Measurements from ENCODE around the gene PLEKHA7. TPM values are rescaled to one million over a fixed set of nuclear protein-coding genes. Genes with fewer than 3 reads are reported as not detected.

The PLEKHA7 gene
- total and polyA plus RNA-seq, 2 donors from 2014 or later = 24.4 to 65.7 TPM

DNA sequence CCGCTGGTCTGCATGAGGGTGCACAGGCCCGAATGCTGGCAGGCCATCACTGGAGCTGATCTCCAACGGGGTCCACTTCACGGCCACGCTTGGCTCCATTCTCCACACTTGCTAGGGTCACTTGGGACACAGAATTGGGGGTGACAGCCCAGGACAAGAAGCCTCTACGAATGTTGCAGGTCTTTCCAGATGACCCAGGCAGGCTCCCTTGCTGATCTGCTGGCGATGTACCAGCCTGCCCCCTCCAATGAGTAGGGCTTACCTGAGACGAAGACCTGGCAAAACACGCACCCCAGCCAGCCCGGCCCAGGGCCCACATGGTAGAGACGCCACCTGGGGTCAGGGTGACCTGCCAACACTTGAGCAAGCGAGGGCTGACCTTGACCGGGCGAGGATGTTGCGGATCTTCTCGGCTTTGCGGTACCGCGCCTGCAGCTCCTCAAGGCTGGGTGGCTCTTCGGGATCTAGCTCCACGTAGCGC lies 230.9 kb downstream of the PLEKHA7 start:
- intact Hi-C loops (cut with DNase I) = no loop called here
- H3K36me3 ChIP-seq (ENCODE audit: control insufficient read depth in 2 of 3, insufficient read depth in 3 of 3, low read length in 3 of 3) = peaks cover 2 to 30% (median 10%) of the 10 kb centered on the region in 3 donors
- H3K4me3 ChIP-seq (ENCODE audit: low read length in 3 of 3) = no peak overlapping the region
- H3K9me3 ChIP-seq (ENCODE audit: control insufficient read depth in 2 of 3, insufficient read depth in 1 of 3, low read length in 3 of 3) = no peaks in the 10 kb centered on the region
- FAIRE-seq (no peak), DNase-seq (no peak)
- H3K27ac ChIP-seq (ENCODE audit: low read depth in 2 of 2, low read length in 2 of 2) = no peak overlapping the region
- H3K4me1 ChIP-seq (ENCODE audit: control insufficient read depth in 2 of 3, insufficient read depth in 2 of 3, low read depth in 1 of 3, low read length in 3 of 3) = peaks cover 0 to 24% (median 9%) of the 10 kb centered on the region in 3 donors
- H3K27me3 ChIP-seq (ENCODE audit: control insufficient read depth, insufficient read depth, low read length) = no peaks in the 10 kb centered on the region
- no peak overlapping the region for H3K9ac ChIP-seq (ENCODE audit: low read length in 3 of 3)
- no peak for TF ChIP-seq CTCF (IDR thresholded peaks at IDR 0.05; ENCODE audit: borderline replicate concordance, extremely low read depth, insufficient read depth)

DNA sequence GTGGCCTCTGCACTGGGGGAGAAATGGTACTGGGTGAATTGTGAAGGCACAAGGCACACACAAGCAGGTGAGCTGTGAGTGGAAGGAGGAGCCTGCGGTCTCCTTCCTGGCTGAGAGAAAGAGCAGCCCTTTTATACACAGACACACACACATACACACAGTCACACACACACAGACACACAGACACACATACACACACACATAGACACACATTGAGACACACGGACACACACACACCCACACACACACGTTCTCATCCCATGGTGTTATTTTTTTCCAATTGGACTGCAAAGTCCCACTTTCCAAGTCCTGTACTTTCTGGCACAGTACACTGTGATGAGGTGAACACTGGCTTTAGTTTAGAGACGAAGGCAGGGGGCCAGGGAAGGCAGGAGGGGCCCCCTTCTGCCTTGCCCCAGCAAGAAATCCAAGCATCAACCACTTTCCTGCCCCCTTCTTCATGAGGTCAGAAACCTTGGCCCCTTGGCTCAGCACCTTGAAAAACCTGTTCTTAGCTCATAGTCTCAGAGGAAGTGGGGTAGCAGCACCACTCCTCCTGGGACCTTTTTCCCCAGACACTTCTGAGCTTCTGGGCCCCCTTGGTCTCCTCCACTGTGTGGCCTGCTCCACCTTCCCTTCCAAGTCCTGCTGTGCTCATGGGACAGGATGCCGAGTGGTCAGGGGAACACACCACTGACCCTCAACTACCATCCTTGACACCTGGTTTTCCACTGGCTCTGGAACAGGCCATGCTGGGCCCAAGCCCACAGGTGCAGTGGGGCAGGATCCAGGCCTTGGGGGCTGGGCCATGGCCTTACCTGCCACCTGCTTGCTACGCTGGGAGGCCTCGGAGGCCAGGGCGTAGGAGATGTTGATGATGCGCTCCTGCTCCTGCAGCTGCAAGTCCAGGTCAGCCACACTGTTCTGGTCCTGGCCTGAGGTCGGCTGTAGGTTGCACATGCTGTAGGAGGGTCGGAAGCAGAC lies 232.0 kb downstream of the PLEKHA7 start:
- no peaks in the 10 kb centered on the region for H3K9me3 ChIP-seq (ENCODE audit: control insufficient read depth in 2 of 3, insufficient read depth in 1 of 3, low read length in 3 of 3)
- no peak overlapping the region for H3K9ac ChIP-seq (ENCODE audit: low read length in 3 of 3)
- H3K36me3 ChIP-seq (ENCODE audit: control insufficient read depth in 2 of 3, insufficient read depth in 3 of 3, low read length in 3 of 3) = peaks cover 2 to 26% (median 12%) of the 10 kb centered on the region in 3 donors
- H3K4me3 ChIP-seq (ENCODE audit: low read length in 3 of 3) = no peak overlapping the region
- TF ChIP-seq CTCF (IDR thresholded peaks at IDR 0.05; ENCODE audit: borderline replicate concordance, extremely low read depth, insufficient read depth) = no peak
- no peak for FAIRE-seq
- H3K27ac ChIP-seq (ENCODE audit: low read depth in 2 of 2, low read length in 2 of 2) = no peak overlapping the region
- DNase-seq = no peak
- H3K27me3 ChIP-seq (ENCODE audit: control insufficient read depth, insufficient read depth, low read length) = no peaks in the 10 kb centered on the region
- H3K4me1 ChIP-seq (ENCODE audit: control insufficient read depth in 2 of 3, insufficient read depth in 2 of 3, low read depth in 1 of 3, low read length in 3 of 3) = peaks cover 0 to 15% (median 7%) of the 10 kb centered on the region in 3 donors
- intact Hi-C loops (cut with DNase I) = no loop called here

DNA sequence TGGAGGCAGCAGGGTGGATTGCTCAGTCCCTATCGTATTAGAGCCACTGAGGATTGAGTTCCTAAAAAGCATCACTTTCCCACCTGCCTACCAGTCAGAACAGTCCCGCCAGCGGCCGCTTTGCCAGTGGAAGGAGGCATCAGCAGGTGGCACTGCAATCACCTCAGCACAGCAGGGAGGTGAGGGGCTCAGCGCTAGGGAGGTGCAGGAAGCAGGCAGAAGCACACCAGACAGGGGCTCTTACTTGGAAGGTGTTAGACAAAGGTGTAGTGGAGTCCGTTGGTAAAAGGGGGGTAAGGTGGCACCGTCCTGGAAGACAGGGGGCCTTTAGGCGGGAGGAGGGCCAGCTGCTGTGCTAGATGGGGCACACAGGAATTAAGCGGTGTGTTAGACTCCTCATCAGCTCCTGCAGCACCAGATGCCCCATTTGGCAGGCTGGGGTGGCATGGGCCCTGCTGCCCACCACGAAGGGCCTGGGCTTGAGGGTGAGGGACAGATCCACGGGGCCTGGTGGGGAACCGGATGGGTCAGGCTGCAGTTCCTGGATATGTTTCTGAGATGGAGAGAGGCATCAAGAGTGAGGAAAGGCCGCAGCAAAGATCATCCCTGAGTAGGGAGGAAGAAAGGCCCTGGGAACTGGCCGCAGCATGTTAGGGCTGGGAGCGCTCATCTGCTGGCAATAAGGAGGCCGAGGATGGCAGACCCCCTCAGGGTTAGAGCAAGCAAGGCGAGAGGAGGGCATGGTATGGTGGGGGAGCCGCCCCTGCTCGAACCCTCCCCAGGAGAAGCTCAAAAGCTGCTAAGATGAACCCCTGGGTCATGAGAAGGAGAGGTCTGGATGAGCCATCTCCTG lies 233.3 kb downstream of the PLEKHA7 start:
- TF ChIP-seq CTCF (IDR thresholded peaks at IDR 0.05; ENCODE audit: borderline replicate concordance, extremely low read depth, insufficient read depth) = no peak
- intact Hi-C loops (cut with DNase I) = no loop called here
- Histone ChIP-seq H3K4me1 (ENCODE audit: control insufficient read depth in 2 of 3, insufficient read depth in 2 of 3, low read depth in 1 of 3, low read length in 3 of 3) (peaks cover 0 to 8% (median 4%) of the 10 kb centered on the region in 3 donors), H3K4me3 (ENCODE audit: low read length in 3 of 3) (no peak overlapping the region), H3K27ac (ENCODE audit: low read depth in 2 of 2, low read length in 2 of 2) (no peak overlapping the region), H3K9ac (ENCODE audit: low read length in 3 of 3) (no peak overlapping the region), H3K27me3 (ENCODE audit: control insufficient read depth, insufficient read depth, low read length) (no peaks in the 10 kb centered on the region), H3K36me3 (ENCODE audit: control insufficient read depth in 2 of 3, insufficient read depth in 3 of 3, low read length in 3 of 3) (peaks cover 0 to 20% (median 10%) of the 10 kb centered on the region in 3 donors), H3K9me3 (ENCODE audit: control insufficient read depth in 2 of 3, insufficient read depth in 1 of 3, low read length in 3 of 3) (no peaks in the 10 kb centered on the region)
- FAIRE-seq (no peak), DNase-seq (no peak)
